Measurements from ENCODE around the gene ZC3H10.
"Not testable (repeated sequence)": the region's sequence is repeated elsewhere in the genome, so short reads cannot be mapped to it uniquely, and the experiment has no call there.

DNA sequence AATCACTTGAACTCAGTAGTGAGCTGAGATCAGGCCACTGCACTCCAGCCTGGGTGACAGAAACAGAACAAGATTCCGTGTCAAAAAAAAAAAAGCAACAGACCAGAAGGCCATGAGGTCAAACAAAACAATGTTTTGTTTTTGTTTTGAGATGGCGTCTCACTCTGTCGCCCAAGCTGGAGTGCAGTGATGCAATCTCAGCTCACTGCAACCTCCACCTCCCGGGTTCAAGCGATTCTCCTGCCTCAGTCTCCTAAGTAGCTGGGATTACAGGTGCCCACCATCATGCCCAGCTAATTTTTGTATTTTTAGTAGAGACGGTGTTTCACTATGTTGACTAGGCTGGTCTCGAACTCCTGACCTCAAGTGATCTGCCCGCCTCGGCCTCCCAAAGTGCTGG is 40.1 kb upstream of the ZC3H10 start:
- TF ChIP-seq CTCF (IDR thresholded peaks at IDR 0.05; ENCODE audit: low read length); EZH2 (optimal IDR thresholded peaks at IDR 0.05; ENCODE audit: low read depth, low read length): not testable (repeated sequence)
